Calu3 (cell line): ENCODE measurements around the gene RAD51B. TPM values are rescaled to one million over a fixed set of nuclear protein-coding genes. Genes with fewer than 3 reads are reported as not detected.

Experiments
- BruUV-seq: library from RNA; stranded (reverse); fragments of 400-500 nt; replicated peaks from 2 replicates; lab custom pipeline; 2021; lab: Mats Ljungman, UMichigan
- CTCF ChIA-PET: fragments of 300-600 bp; sonication (Branson Sonifier 250); formaldehyde crosslinking; loops from one replicate; lab custom pipeline; 2022; ENCODE audit warnings: antibody characterized with exemption; lab: Charles Lee
- DNase-seq: peaks from one replicate; pipeline ENCODE4 v3.0.0; 2022
- H3K27ac Mint-ChIP-seq: one replicate; pipeline ENCODE4 v1.8.0; 2022; ENCODE audit warnings: mixed read lengths; ENCODE audit not compliant: unreplicated experiment
- H3K27me3 Mint-ChIP-seq: one replicate; pipeline ENCODE4 v1.8.0; 2022; ENCODE audit warnings: mixed read lengths; ENCODE audit not compliant: unreplicated experiment
- H3K36me3 Mint-ChIP-seq: one replicate; pipeline ENCODE4 v1.8.0; 2022; ENCODE audit warnings: mild to moderate bottlenecking, moderate library complexity, mixed read lengths; ENCODE audit not compliant: insufficient read depth, unreplicated experiment
- H3K4me1 Mint-ChIP-seq: one replicate; pipeline ENCODE4 v1.8.0; 2022; ENCODE audit warnings: mild to moderate bottlenecking, low read depth, mixed read lengths; ENCODE audit not compliant: unreplicated experiment
- H3K4me3 Mint-ChIP-seq: one replicate; pipeline ENCODE4 v1.8.0; 2022; ENCODE audit warnings: mild to moderate bottlenecking, low read depth, moderate library complexity, mixed read lengths; ENCODE audit not compliant: unreplicated experiment
- H3K9me3 Mint-ChIP-seq: one replicate; pipeline ENCODE4 v1.8.0; 2022; ENCODE audit warnings: low read depth, mixed read lengths; ENCODE audit not compliant: unreplicated experiment
- CTCF ChIP-seq: fragments of 200-600 bp; IDR thresholded peaks from one replicate; pipeline ENCODE4 v1.8.0; 2022; ENCODE audit warnings: antibody characterized with exemption; ENCODE audit not compliant: unreplicated experiment
- intact Hi-C: fragments of 100-400 bp; cut with micrococcal nuclease; formaldehyde crosslinking; loops from one replicate; pipeline ENCODE4 v1.10.0; 2022; ENCODE audit not compliant: unreplicated experiment
- total RNA-seq: library from RNA; stranded (reverse); gene quantifications from 2 replicates; pipeline ENCODE4 v1.2.3, GENCODE V29; 2022

Gene RAD51B
- total RNA-seq, 1 experiment from 2014 or later = 24.7 TPM

GRCh38 chr14:68512088-68512487 lies 692.5 kb downstream of the RAD51B start:
- Mint-ChIP-seq H3K27ac (no peak overlapping the region), H3K9me3 (no peaks in the 10 kb centered on the region), H3K4me1 (peaks cover 28% of the 10 kb centered on the region), H3K27me3 (no peaks in the 10 kb centered on the region), H3K36me3 (no peaks in the 10 kb centered on the region), H3K4me3 (no peak overlapping the region)
- no peak for TF ChIP-seq CTCF
- DNase-seq = no peak
- CTCF ChIA-PET = no interaction called here
- BruUV-seq = no TSS peak
- intact Hi-C loops = no loop called here

GRCh38 chr14:68513137-68513536 lies 693.6 kb downstream of the RAD51B start:
- no peak for TF ChIP-seq CTCF
- CTCF ChIA-PET = no interaction called here
- Mint-ChIP-seq H3K27ac (no peak overlapping the region), H3K4me1 (peaks cover 26% of the 10 kb centered on the region), H3K36me3 (no peaks in the 10 kb centered on the region), H3K9me3 (no peaks in the 10 kb centered on the region), H3K27me3 (no peaks in the 10 kb centered on the region), H3K4me3 (no peak overlapping the region)
- intact Hi-C loops = no loop called here
- BruUV-seq = no TSS peak
- DNase-seq = no peak

- no peak for TF ChIP-seq CTCF
- no peak overlapping the region for H3K27ac Mint-ChIP-seq
- no TSS peak for BruUV-seq
- no peak overlapping the region for H3K4me3 Mint-ChIP-seq
- H3K9me3 Mint-ChIP-seq = no peaks in the 10 kb centered on the region
- CTCF ChIA-PET = interaction anchor here (0.7 kb wide), 1 partner anchor 45 kb away, joined by 4 read pairs; no protein-coding TSS in a partner anchor
- intact Hi-C loops = no loop called here
- peaks cover 30% of the 10 kb centered on the region for H3K4me1 Mint-ChIP-seq
- no peaks in the 10 kb centered on the region for H3K27me3 Mint-ChIP-seq
- no peak for DNase-seq
- peaks cover 1% of the 10 kb centered on the region for H3K36me3 Mint-ChIP-seq
Measured at GRCh38 chr14:68513838-68514607, 694.4 kb downstream of the RAD51B start.

- no TSS peak for BruUV-seq
- no peak for TF ChIP-seq CTCF
- no peak overlapping the region for H3K27ac Mint-ChIP-seq
- no peaks in the 10 kb centered on the region for H3K27me3 Mint-ChIP-seq
- CTCF ChIA-PET = interaction anchor here (0.7 kb wide), 1 partner anchor 46 kb away, joined by 4 read pairs; no protein-coding TSS in a partner anchor
- peaks cover 8% of the 10 kb centered on the region for H3K36me3 Mint-ChIP-seq
- H3K4me3 Mint-ChIP-seq = no peak overlapping the region
- H3K9me3 Mint-ChIP-seq = no peaks in the 10 kb centered on the region
- no peak for DNase-seq
- intact Hi-C loops = no loop called here
- peaks cover 37% of the 10 kb centered on the region for H3K4me1 Mint-ChIP-seq
Measured at GRCh38 chr14:68514608-68515194, 695.1 kb downstream of the RAD51B start.
